ENCODE data around the gene GPR107. TPM values are rescaled to one million over a fixed set of nuclear protein-coding genes. Genes with fewer than 3 reads are reported as not detected.

The GPR107 gene
- total RNA-seq, 1 donor from 2014 or later, result 58.7 TPM

DNA sequence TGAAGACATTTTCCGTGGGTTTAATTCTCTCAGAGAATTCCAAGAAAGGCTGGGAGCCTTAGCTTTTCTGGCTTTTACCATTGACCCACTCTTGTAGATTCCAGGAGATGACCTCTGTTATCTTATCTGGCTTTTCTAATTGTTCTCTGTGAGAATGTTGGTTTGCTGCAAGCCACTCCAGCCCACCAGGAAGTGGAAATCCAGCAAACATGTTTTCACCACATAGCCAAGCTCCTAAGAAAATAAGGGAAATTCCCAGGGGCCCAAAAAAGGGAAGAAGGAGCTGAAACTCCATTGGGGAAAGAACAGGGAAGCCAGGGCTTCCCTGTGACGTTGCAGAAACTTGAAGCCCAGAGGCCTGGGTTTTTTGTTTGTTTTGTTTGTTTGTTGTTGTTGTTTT, 19.7 kb downstream of the GPR107 start:
- DNase-seq (ENCODE audit: low read depth) (peak; percentile 61), FAIRE-seq (no peak)
- Mint-ChIP-seq H3K27ac (ENCODE audit: unreplicated experiment) (peak overlapping the region; percentile 83), H3K9me3 (ENCODE audit: unreplicated experiment) (no peaks in the 10 kb centered on the region), H3K36me3 (ENCODE audit: low read depth, unreplicated experiment) (peaks cover 10% of the 10 kb centered on the region), H3K27me3 (ENCODE audit: low read depth, unreplicated experiment) (no peaks in the 10 kb centered on the region), H3K4me1 (ENCODE audit: low read depth, unreplicated experiment) (peaks cover 20% of the 10 kb centered on the region), H3K4me3 (ENCODE audit: unreplicated experiment) (no peak overlapping the region)
- peaks cover 14% of the 10 kb centered on the region for H3K4me1 ChIP-seq (ENCODE audit: insufficient read depth, low read length)
- no peak overlapping the region for H3K4me3 ChIP-seq (ENCODE audit: insufficient read depth, low read depth, low read length)
- TF ChIP-seq, protein P1, sequence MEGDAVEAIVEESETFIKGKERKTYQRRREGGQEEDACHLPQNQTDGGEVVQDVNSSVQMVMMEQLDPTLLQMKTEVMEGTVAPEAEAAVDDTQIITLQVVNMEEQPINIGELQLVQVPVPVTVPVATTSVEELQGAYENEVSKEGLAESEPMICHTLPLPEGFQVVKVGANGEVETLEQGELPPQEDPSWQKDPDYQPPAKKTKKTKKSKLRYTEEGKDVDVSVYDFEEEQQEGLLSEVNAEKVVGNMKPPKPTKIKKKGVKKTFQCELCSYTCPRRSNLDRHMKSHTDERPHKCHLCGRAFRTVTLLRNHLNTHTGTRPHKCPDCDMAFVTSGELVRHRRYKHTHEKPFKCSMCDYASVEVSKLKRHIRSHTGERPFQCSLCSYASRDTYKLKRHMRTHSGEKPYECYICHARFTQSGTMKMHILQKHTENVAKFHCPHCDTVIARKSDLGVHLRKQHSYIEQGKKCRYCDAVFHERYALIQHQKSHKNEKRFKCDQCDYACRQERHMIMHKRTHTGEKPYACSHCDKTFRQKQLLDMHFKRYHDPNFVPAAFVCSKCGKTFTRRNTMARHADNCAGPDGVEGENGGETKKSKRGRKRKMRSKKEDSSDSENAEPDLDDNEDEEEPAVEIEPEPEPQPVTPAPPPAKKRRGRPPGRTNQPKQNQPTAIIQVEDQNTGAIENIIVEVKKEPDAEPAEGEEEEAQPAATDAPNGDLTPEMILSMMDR (IDR thresholded peaks at IDR 0.05; ENCODE audit: insufficient read depth, low read depth, low read length), result no peak
- TF ChIP-seq EZH2 (IDR thresholded peaks at IDR 0.05; ENCODE audit: insufficient read depth, low read length), result no peak
- H3K9me3 ChIP-seq (ENCODE audit: insufficient read depth, low read depth, low read length), result no peaks in the 10 kb centered on the region
- peaks cover 18% of the 10 kb centered on the region for H3K36me3 ChIP-seq (ENCODE audit: insufficient read depth, low read length)
- peaks cover 67% of the 10 kb centered on the region for H4K20me1 ChIP-seq (ENCODE audit: insufficient read depth, low read length)
- H2AFZ ChIP-seq (ENCODE audit: low read depth, low read length), result no peak overlapping the region
- no peaks in the 10 kb centered on the region for H3K27me3 ChIP-seq (ENCODE audit: insufficient read depth, low read length)
- peak overlapping the region; percentile 44 for H3K4me2 ChIP-seq (ENCODE audit: low read length)
- peak overlapping the region; percentile 54 for H3K27ac ChIP-seq (ENCODE audit: low read depth, low read length)
- peak overlapping the region; percentile 51 for H3K9ac ChIP-seq (ENCODE audit: low read length)
- peaks cover 56% of the 10 kb centered on the region for H3K79me2 ChIP-seq (ENCODE audit: insufficient read depth, low read length)

DNA sequence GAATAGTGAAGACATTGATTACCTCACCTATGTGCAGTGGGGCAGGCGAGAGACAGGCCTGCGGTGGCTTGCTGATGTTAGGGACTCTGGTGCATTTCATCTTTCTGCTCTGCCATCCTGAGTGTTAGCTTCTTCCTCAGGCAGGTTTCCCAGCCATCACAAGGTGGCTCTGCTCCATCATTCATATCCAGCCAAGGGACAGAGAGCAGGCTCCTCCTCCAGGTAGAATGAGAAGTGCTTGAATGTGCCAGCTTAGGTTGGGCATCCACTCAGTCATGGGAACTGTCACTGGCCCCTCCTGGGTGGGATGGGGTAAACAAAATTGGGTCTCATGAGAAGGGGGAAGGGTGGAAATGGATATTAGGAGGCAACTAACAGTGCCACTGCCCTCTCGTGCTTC, 24.8 kb downstream of the GPR107 start:
- no peak overlapping the region for H3K4me2 ChIP-seq (ENCODE audit: low read length)
- peaks cover 25% of the 10 kb centered on the region for H3K36me3 ChIP-seq (ENCODE audit: insufficient read depth, low read length)
- H3K9ac ChIP-seq (ENCODE audit: low read length), result no peak overlapping the region
- no peak overlapping the region for H3K4me3 Mint-ChIP-seq (ENCODE audit: unreplicated experiment)
- H3K27ac Mint-ChIP-seq (ENCODE audit: unreplicated experiment), result no peak overlapping the region
- no peaks in the 10 kb centered on the region for H3K27me3 Mint-ChIP-seq (ENCODE audit: low read depth, unreplicated experiment)
- no peaks in the 10 kb centered on the region for H3K27me3 ChIP-seq (ENCODE audit: insufficient read depth, low read length)
- H2AFZ ChIP-seq (ENCODE audit: low read depth, low read length), result no peak overlapping the region
- peaks cover 21% of the 10 kb centered on the region for H3K36me3 Mint-ChIP-seq (ENCODE audit: low read depth, unreplicated experiment)
- H3K79me2 ChIP-seq (ENCODE audit: insufficient read depth, low read length), result peaks cover 13% of the 10 kb centered on the region
- H3K27ac ChIP-seq (ENCODE audit: low read depth, low read length), result no peak overlapping the region
- FAIRE-seq (no peak), DNase-seq (ENCODE audit: low read depth) (no peak)
- H3K9me3 ChIP-seq (ENCODE audit: insufficient read depth, low read depth, low read length), result no peaks in the 10 kb centered on the region
- no peak for TF ChIP-seq EZH2 (IDR thresholded peaks at IDR 0.05; ENCODE audit: insufficient read depth, low read length)
- TF ChIP-seq, protein P1 (IDR thresholded peaks at IDR 0.05; ENCODE audit: insufficient read depth, low read depth, low read length), result no peak
- no peak overlapping the region for H3K4me3 ChIP-seq (ENCODE audit: insufficient read depth, low read depth, low read length)
- H3K9me3 Mint-ChIP-seq (ENCODE audit: unreplicated experiment), result no peaks in the 10 kb centered on the region
- H3K4me1 ChIP-seq (ENCODE audit: insufficient read depth, low read length), result peaks cover 2% of the 10 kb centered on the region
- peaks cover 15% of the 10 kb centered on the region for H3K4me1 Mint-ChIP-seq (ENCODE audit: low read depth, unreplicated experiment)
- H4K20me1 ChIP-seq (ENCODE audit: insufficient read depth, low read length), result peaks cover 22% of the 10 kb centered on the region

DNA sequence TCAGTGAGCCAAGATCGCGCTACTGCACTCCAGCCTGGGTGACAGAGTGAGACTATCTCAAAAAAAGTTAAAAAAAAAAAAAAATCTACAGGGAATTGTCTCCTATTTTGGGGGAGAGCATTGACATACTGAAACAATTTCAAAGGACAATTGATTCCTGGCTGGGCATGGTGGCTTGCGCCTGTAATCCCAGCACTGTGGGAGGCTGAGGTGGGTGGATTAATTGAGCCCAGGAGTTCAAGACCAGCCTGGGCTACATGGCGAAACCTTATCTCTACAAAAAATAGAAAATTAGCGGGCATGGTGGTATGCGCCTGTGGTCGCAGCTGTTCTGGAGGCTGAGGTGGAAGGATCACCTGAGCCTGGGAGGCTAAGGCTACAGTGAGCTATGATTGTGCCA, 30.6 kb downstream of the GPR107 start:
- no peak overlapping the region for H3K4me3 Mint-ChIP-seq (ENCODE audit: unreplicated experiment)
- peaks cover 2% of the 10 kb centered on the region for H3K9me3 Mint-ChIP-seq (ENCODE audit: unreplicated experiment)
- no peaks in the 10 kb centered on the region for H3K27me3 Mint-ChIP-seq (ENCODE audit: low read depth, unreplicated experiment)
- peaks cover 13% of the 10 kb centered on the region for H3K4me1 Mint-ChIP-seq (ENCODE audit: low read depth, unreplicated experiment)
- Histone ChIP-seq H3K27me3 (ENCODE audit: insufficient read depth, low read length) (no peaks in the 10 kb centered on the region), H3K79me2 (ENCODE audit: insufficient read depth, low read length) (no peaks in the 10 kb centered on the region), H3K4me3 (ENCODE audit: insufficient read depth, low read depth, low read length) (no peak overlapping the region), H3K36me3 (ENCODE audit: insufficient read depth, low read length) (peaks cover 14% of the 10 kb centered on the region), H3K9me3 (ENCODE audit: insufficient read depth, low read depth, low read length) (no peaks in the 10 kb centered on the region), H3K27ac (ENCODE audit: low read depth, low read length) (no peak overlapping the region), H3K4me1 (ENCODE audit: insufficient read depth, low read length) (no peaks in the 10 kb centered on the region), H3K4me2 (ENCODE audit: low read length) (no peak overlapping the region), H3K9ac (ENCODE audit: low read length) (no peak overlapping the region), H2AFZ (ENCODE audit: low read depth, low read length) (no peak overlapping the region), H4K20me1 (ENCODE audit: insufficient read depth, low read length) (no peaks in the 10 kb centered on the region)
- H3K36me3 Mint-ChIP-seq (ENCODE audit: low read depth, unreplicated experiment), result peaks cover 15% of the 10 kb centered on the region
- H3K27ac Mint-ChIP-seq (ENCODE audit: unreplicated experiment), result no peak overlapping the region
- DNase-seq (ENCODE audit: low read depth) (no peak), FAIRE-seq (no peak)
- no peak for TF ChIP-seq EZH2 (IDR thresholded peaks at IDR 0.05; ENCODE audit: insufficient read depth, low read length)
- TF ChIP-seq, protein P1 (IDR thresholded peaks at IDR 0.05; ENCODE audit: insufficient read depth, low read depth, low read length), result no peak

Data from astrocyte (in vitro differentiated cells and primary cell).